HEK293 (cell line): ENCODE results near the gene ZBED6.

ENCODE experiments used
- GLI4 ChIP-seq: fragments of 450-650 bp; formaldehyde crosslinking; IDR thresholded peaks from 2 replicates; pipeline ENCODE4 v1.5.1; 2016; ENCODE audit warnings: missing biosample characterization, missing genetic modification characterization
- ZNF10 ChIP-seq: fragments of 450-650 bp; formaldehyde crosslinking; IDR thresholded peaks from 2 replicates; pipeline ENCODE4 v1.5.1; 2017; ENCODE audit warnings: missing biosample characterization, missing genetic modification characterization
- ZNF140 ChIP-seq: fragments of 450-650 bp; formaldehyde crosslinking; IDR thresholded peaks from 2 replicates; pipeline ENCODE4 v1.5.1; 2016; ENCODE audit warnings: missing biosample characterization, missing genetic modification characterization
- ZNF16 ChIP-seq: fragments of 450-650 bp; formaldehyde crosslinking; IDR thresholded peaks from 2 replicates; pipeline ENCODE4 v1.5.1; 2016; ENCODE audit warnings: low read depth, missing biosample characterization, missing genetic modification characterization
- ZNF18 ChIP-seq: fragments of 450-650 bp; formaldehyde crosslinking; IDR thresholded peaks from 2 replicates; pipeline ENCODE4 v1.5.1; 2016; ENCODE audit warnings: missing biosample characterization, missing genetic modification characterization
- ZNF214 ChIP-seq: fragments of 450-650 bp; formaldehyde crosslinking; IDR thresholded peaks from 2 replicates; pipeline ENCODE4 v1.5.1; 2017; ENCODE audit warnings: missing biosample characterization, mild to moderate bottlenecking, missing genetic modification characterization, borderline replicate concordance
- ZNF23 ChIP-seq: fragments of 450-650 bp; formaldehyde crosslinking; IDR thresholded peaks from 2 replicates; pipeline ENCODE4 v1.5.1; 2016; ENCODE audit warnings: missing biosample characterization, missing genetic modification characterization, borderline replicate concordance
- ZNF274 ChIP-seq, 2 experiments: fragments of 200-500 bp in 1 of 2; fragments of 450-650 bp in 1 of 2; sonication (Bioruptor generic) in 1 of 2; formaldehyde crosslinking in 1 of 2; IDR thresholded peaks; 2 replicates each; pipeline versions ENCODE4 v1.5.1 to v1.6.1; 2014 to 2016; ENCODE audit warnings: borderline replicate concordance in 1 of 2, inconsistent platforms in 1 of 2, low read length in 1 of 2, missing biosample characterization in 1 of 2, missing genetic modification characterization in 1 of 2
- ZNF600 ChIP-seq: fragments of 450-650 bp; formaldehyde crosslinking; IDR thresholded peaks from 2 replicates; pipeline ENCODE4 v1.5.1; 2016; ENCODE audit warnings: missing biosample characterization, missing genetic modification characterization
- ZNF629 ChIP-seq: fragments of 450-650 bp; formaldehyde crosslinking; IDR thresholded peaks from 2 replicates; pipeline ENCODE4 v1.5.1; 2017; ENCODE audit warnings: missing biosample characterization, missing genetic modification characterization
- TF ChIP-seq, protein P1 (sequence below): fragments of 450-650 bp; formaldehyde crosslinking; conservative IDR thresholded peaks from 2 replicates; pipeline ENCODE4 v1.5.1; 2016; ENCODE audit warnings: low read depth, missing biosample characterization, missing genetic modification characterization
- TF ChIP-seq, protein P2 (sequence below): fragments of 450-650 bp; formaldehyde crosslinking; IDR thresholded peaks from 2 replicates; pipeline ENCODE4 v1.5.1; 2016; ENCODE audit warnings: missing biosample characterization, missing genetic modification characterization
- TF ChIP-seq, protein P3 (sequence below): fragments of 450-650 bp; formaldehyde crosslinking; IDR thresholded peaks from 2 replicates; pipeline ENCODE4 v1.5.1; 2016; ENCODE audit warnings: missing biosample characterization, missing genetic modification characterization
- TF ChIP-seq, protein P4 (sequence below): fragments of 450-650 bp; formaldehyde crosslinking; IDR thresholded peaks from 2 replicates; pipeline ENCODE4 v1.5.1; 2016; ENCODE audit warnings: missing biosample characterization, missing genetic modification characterization

DNA sequence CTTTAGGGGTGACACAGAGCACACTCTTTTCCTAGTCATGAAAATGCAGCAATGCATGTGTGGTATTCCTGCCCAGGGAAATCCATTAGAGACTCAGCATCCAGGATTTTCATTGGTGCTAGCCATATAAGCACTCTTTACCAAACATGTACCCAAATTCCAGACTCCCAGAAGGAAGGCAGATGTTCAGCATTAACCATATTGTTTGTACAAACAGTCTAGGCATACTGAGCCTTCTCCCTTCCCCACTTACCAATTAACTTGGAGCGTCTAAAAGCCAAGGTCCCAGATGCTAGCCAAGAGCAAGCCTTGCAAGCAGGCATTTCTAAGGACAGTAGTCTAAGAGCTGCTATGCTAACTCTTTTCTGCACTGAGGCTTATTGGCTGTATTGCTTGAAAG lies 27.9 kb downstream of the ZBED6 start:
- TF ChIP-seq, protein P1, sequence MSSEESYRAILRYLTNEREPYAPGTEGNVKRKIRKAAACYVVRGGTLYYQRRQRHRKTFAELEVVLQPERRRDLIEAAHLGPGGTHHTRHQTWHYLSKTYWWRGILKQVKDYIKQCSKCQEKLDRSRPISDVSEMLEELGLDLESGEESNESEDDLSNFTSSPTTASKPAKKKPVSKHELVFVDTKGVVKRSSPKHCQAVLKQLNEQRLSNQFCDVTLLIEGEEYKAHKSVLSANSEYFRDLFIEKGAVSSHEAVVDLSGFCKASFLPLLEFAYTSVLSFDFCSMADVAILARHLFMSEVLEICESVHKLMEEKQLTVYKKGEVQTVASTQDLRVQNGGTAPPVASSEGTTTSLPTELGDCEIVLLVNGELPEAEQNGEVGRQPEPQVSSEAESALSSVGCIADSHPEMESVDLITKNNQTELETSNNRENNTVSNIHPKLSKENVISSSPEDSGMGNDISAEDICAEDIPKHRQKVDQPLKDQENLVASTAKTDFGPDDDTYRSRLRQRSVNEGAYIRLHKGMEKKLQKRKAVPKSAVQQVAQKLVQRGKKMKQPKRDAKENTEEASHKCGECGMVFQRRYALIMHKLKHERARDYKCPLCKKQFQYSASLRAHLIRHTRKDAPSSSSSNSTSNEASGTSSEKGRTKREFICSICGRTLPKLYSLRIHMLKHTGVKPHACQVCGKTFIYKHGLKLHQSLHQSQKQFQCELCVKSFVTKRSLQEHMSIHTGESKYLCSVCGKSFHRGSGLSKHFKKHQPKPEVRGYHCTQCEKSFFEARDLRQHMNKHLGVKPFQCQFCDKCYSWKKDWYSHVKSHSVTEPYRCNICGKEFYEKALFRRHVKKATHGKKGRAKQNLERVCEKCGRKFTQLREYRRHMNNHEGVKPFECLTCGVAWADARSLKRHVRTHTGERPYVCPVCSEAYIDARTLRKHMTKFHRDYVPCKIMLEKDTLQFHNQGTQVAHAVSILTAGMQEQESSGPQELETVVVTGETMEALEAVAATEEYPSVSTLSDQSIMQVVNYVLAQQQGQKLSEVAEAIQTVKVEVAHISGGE (tag by site-specific recombination): no peak
- TF ChIP-seq, protein P2, sequence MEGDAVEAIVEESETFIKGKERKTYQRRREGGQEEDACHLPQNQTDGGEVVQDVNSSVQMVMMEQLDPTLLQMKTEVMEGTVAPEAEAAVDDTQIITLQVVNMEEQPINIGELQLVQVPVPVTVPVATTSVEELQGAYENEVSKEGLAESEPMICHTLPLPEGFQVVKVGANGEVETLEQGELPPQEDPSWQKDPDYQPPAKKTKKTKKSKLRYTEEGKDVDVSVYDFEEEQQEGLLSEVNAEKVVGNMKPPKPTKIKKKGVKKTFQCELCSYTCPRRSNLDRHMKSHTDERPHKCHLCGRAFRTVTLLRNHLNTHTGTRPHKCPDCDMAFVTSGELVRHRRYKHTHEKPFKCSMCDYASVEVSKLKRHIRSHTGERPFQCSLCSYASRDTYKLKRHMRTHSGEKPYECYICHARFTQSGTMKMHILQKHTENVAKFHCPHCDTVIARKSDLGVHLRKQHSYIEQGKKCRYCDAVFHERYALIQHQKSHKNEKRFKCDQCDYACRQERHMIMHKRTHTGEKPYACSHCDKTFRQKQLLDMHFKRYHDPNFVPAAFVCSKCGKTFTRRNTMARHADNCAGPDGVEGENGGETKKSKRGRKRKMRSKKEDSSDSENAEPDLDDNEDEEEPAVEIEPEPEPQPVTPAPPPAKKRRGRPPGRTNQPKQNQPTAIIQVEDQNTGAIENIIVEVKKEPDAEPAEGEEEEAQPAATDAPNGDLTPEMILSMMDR (tag by site-specific recombination): no peak
- TF ChIP-seq ZNF274 (IDR thresholded peaks at IDR 0.05; ENCODE audit: low read length) (no peak), ZNF274 (tag by site-specific recombination; IDR thresholded peaks at IDR 0.05; ENCODE audit: borderline replicate concordance) (no peak), ZNF23 (tag by site-specific recombination) (no peak), GLI4 (tag by site-specific recombination) (no peak), ZNF140 (tag by site-specific recombination) (no peak), ZNF16 (tag by site-specific recombination) (no peak), ZNF18 (tag by site-specific recombination) (no peak), ZNF10 (no peak), ZNF214 (no peak), ZNF629 (tag by site-specific recombination) (no peak), ZNF600 (tag by site-specific recombination) (no peak)
- TF ChIP-seq, protein P3, sequence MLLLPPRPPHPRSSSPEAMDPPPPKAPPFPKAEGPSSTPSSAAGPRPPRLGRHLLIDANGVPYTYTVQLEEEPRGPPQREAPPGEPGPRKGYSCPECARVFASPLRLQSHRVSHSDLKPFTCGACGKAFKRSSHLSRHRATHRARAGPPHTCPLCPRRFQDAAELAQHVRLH: no peak
- TF ChIP-seq, protein P4, sequence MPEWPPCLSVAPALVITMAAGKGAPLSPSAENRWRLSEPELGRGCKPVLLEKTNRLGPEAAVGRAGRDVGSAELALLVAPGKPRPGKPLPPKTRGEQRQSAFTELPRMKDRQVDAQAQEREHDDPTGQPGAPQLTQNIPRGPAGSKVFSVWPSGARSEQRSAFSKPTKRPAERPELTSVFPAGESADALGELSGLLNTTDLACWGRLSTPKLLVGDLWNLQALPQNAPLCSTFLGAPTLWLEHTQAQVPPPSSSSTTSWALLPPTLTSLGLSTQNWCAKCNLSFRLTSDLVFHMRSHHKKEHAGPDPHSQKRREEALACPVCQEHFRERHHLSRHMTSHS: no peak
